Posterior cingulate gyrus (tissue), 11 donors: ENCODE measurements around the gene TAGLN3.

ENCODE experiments used
- DNase-seq, 10 donors: peaks; one replicate each; pipeline versions ENCODE4 v3.0.0 to v3.0.0-alpha.2; 2020 to 2021; ENCODE audit warnings: mixed read lengths in 3 of 10
- intact Hi-C: fragments of 100-400 bp; cut with DNase I; formaldehyde crosslinking; loops from one replicate; pipeline ENCODE4 v1.15.1; 2023

TAGLN3 gene

DNA sequence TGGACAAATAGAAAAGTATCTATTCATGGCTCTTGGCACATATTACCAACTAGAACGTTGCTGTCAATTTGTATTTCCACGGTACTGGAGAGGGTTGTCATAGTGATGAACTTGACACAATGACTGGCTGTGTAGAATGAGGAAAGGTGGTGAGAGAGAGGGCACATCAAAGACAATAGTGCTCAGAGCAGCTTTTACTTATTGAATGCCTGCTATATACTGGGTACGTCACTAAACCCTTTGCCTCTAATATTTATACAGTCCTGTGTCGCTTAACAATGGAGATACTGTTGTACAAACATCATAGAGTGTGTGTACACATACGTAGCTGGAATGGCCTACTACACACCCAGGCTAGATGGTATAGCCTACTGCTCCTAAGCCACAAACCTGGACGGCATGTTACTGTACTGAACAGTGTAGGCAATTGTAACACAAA lies 44.1 kb downstream of the TAGLN3 start:
- no peak for DNase-seq

DNA sequence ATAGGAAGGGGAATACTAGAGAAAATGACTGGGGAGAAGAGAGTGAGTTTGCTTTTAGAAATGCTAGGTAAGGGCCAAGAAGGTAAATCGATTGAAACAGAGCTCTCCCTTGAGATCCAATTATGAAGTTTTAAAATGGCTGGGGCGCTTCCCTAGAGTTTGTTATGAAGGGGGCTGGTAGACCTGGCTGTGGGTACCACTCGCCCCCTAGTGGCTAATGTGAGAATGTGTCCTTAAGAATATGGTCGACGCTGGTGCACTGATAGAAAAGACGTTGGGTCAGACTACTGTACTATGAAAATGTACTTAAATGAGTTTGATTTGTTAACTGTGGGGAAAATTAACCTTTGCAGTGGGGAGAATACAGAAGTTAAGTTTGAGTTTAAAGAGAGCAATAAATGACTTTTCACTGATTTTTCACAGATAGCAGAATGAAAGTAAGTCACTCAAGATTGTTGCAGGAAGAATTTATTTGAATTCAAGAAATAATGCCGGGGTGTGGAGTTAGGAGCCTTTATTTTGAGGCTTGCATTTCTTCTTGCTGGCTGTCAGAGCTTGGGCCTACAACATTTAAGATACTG lies 45.0 kb downstream of the TAGLN3 start:
- peak in 7 of 10 donors; percentile 11 to 90 (median 40) for DNase-seq
- intact Hi-C loops = loop anchor here (2.0 to 10.0 kb wide), 2 partner anchors 55 to 329 kb away; no protein-coding TSS in a partner anchor

More for the DNA sequence above, 44.1 kb downstream of the TAGLN3 start:
- intact Hi-C loops = loop anchor here (2.0 to 10.0 kb wide), 2 partner anchors 54 to 328 kb away; no protein-coding TSS in a partner anchor

DNA sequence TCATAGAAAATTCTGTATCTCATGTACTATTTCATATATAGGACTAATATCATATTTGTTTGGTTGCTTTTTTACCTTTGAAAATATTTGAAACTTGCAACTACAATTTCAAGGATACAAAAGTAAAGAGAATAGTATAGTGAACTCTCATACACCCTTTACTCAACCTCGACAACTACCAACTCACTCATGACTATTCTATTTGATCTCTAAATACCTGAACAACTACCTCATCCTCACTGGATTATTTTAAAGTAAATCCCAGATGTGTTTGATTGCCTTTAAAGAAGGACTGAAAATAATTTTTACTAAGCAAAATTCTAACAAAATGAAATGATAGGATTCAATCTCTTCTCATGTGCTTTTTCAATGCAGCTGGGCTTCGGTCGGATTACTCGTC lies 47.9 kb downstream of the TAGLN3 start:
- intact Hi-C loops = loop anchor here (10.0 kb wide), 1 partner anchor 332 kb away; no protein-coding TSS in a partner anchor
- no peak for DNase-seq

DNA sequence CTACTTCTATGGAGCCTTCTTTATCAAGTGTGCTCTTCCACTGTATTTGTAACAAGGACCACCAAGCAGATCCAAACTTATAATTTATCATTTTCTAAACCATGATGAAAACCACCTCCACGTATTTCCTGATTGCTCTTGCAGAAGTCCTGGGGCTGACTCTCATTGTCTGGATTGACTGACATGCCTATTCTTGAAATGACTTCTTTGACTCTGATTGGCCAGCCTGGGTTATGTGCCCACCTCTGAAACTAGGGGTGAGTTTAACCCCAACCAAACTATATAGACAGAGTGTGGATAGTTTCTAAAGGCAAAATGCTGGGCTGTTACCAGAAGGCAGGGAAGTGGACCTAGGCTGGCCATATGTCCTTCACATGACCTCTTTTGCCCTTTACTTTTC lies 48.5 kb downstream of the TAGLN3 start:
- no peak for DNase-seq
- intact Hi-C loops = loop anchor here (10.0 kb wide), 1 partner anchor 332 kb away; no protein-coding TSS in a partner anchor

DNA sequence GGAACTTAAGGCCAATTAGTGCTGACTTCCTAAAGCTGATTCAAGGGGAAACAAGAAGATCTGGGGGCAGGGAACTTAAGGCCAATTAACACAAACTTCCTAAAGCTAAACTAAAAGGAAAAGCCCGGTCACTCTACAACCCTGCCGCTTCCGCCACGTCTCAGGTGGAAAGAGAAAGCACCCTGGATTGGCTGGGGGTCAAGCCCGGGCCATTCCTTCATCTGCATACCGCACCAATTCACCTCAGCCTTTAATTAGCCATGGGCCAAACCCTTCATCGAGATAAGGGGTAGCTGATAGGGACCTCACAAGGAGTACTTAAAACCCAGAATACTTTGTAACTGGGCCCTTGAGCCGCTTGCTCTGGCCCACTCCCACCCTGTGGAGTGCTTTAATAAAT lies 50.2 kb downstream of the TAGLN3 start:
- DNase-seq = no peak
- intact Hi-C loops = loop anchor here (10.0 kb wide), 1 partner anchor 334 kb away; no protein-coding TSS in a partner anchor

DNA sequence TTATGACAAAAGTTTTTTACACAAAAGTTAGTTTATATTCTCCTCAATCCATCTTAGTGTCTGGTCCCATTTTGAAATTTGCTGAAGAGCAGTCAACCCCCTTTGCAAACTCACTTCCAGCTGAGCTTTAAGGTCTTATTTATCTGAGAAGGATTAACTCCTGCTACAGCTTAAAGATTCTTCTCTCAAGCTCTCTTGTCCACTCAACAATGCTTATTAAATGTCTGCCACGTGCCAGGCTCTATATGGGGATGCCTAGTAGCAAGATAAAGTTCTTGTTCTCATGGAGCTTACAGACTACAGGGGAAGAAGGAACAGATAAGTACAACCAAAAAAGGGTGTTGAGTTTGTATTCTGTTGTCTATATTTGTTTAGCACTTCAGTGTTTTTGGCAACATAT lies 54.5 kb downstream of the TAGLN3 start:
- no peak for DNase-seq
- intact Hi-C loops = no loop called here

DNA sequence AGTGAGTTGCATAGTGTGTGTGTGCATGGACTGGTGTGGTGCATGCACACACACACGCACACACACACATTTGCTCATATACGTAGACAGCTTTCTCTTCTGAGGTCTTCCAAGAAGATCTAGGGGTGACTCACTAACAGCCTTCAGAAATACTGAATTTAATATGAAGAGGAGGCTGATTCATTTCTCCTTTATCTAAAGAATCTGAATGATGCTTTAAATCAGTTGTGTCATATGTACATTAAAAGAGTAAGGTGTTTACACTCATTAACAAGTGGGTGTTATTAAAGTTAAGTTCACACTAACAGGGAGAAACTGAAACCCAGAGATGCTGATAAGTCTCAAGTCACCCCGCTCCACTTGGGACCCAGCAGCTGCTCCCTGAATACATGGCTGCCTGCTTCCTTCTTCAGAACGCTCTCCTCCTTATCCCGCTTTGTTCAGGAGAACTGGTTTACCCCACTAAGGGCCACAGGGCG lies 57.8 kb downstream of the TAGLN3 start:
- no peak for DNase-seq
- intact Hi-C loops = no loop called here

DNA sequence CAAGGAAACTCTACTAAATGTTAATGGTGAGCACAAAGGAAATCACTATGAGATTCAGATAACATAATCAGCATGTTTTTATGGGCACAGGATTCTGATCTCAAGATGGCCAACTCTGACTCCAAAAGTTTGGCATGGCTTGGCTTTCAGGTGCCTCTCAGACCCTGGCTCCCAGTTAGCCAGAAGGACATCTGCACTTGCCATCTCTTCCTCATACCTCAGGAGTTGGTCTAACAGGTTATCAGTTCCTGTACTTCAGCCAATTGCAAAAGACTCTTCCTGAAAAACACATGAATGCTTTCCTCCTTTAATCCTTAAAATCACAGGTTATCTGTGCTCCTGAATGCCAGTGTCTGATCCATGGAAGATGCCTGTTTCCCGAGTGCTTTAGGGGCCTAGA lies 60.8 kb downstream of the TAGLN3 start:
- DNase-seq = no peak
- intact Hi-C loops = no loop called here

DNA sequence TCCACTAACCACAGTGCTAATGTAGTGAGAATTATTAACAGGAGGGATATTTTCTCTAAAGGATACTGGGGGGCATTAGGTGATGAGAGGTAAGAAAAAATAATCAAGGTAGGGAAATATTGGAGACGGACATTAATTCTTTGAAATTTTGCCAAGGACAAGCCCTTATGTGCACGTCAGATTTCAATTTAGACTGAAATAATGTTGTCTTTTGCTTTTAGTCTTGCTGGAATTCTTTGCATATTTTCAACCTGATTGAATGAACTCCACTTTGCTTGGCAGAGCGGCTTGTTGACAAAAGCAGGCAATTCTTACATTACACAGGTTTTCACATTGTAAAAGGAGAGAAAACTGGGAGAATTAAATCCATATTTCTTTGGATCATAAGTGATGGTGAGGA lies 62.4 kb downstream of the TAGLN3 start:
- DNase-seq = no peak
- intact Hi-C loops = no loop called here
